GM12875 (cell line): ENCODE results near the gene KIRREL2.

ENCODE experiments used
- H3K4me3 ChIP-seq: one replicate; pipeline ENCODE4 v1.5.1; 2011; ENCODE audit warnings: low read depth, low read length, control low read depth
- TF ChIP-seq, protein P1 (sequence below): IDR thresholded peaks from 2 replicates; pipeline ENCODE4 v1.5.1; 2011; ENCODE audit warnings: low read depth, mild to moderate bottlenecking, control low read depth, inconsistent platforms, low read length, moderate library complexity, borderline replicate concordance; ENCODE audit not compliant: insufficient read depth

The KIRREL2 gene

DNA sequence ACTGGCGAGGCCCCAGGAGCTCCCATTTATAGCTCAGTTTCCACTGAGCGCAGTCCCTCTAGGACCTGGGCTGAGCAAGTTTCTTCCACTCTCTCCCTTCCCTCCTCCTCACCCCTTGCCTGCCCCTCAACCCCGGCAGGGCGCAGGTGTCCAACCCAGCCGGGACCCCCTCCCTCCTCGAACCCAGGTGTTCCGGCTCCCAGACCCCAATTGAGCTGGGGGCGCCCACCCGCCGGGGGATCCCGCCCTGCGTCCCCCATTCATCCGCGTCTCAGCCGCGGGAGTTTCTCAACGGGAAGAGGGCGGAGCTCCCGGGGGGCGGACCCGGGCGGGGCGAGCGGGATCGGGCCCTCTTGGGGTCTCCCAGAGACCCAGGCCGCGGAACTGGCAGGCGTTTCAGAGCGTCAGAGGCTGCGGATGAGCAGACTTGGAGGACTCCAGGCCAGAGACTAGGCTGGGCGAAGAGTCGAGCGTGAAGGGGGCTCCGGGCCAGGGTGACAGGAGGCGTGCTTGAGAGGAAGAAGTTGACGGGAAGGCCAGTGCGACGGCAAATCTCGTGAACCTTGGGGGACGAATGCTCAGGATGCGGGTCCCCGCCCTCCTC, at the start of gene KIRREL2:
TSS of gene KIRREL2 (plus strand) at position 366 of the 604 bp plus-strand sequence. CDS start at position 575, 209 bp downstream.
- TF ChIP-seq, protein P1, sequence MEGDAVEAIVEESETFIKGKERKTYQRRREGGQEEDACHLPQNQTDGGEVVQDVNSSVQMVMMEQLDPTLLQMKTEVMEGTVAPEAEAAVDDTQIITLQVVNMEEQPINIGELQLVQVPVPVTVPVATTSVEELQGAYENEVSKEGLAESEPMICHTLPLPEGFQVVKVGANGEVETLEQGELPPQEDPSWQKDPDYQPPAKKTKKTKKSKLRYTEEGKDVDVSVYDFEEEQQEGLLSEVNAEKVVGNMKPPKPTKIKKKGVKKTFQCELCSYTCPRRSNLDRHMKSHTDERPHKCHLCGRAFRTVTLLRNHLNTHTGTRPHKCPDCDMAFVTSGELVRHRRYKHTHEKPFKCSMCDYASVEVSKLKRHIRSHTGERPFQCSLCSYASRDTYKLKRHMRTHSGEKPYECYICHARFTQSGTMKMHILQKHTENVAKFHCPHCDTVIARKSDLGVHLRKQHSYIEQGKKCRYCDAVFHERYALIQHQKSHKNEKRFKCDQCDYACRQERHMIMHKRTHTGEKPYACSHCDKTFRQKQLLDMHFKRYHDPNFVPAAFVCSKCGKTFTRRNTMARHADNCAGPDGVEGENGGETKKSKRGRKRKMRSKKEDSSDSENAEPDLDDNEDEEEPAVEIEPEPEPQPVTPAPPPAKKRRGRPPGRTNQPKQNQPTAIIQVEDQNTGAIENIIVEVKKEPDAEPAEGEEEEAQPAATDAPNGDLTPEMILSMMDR = no peak
- H3K4me3 ChIP-seq = peak within 1 kb of the TSS; percentile 23

DNA sequence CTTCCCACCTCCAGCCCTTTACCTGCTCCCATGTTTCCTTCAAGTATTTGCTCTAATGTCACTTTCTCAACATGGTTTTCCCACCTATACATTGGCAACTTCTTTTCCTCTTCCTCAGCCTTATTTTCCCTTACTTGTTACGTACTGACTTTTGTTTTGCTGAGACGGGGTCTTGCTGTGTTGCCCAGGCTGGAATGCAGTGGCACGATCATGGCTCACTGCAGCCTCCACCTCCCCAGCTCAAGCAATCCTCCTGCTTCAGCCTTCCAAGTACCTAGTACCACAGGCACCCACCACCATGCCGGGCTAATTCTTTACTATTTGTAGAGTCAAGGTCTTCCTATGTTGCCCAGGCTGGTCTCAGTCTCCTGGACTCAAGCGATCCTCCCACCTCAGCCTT, 49.1 kb upstream of the KIRREL2 start:
- TF ChIP-seq, protein P1 = no peak
- no peak overlapping the region for H3K4me3 ChIP-seq

DNA sequence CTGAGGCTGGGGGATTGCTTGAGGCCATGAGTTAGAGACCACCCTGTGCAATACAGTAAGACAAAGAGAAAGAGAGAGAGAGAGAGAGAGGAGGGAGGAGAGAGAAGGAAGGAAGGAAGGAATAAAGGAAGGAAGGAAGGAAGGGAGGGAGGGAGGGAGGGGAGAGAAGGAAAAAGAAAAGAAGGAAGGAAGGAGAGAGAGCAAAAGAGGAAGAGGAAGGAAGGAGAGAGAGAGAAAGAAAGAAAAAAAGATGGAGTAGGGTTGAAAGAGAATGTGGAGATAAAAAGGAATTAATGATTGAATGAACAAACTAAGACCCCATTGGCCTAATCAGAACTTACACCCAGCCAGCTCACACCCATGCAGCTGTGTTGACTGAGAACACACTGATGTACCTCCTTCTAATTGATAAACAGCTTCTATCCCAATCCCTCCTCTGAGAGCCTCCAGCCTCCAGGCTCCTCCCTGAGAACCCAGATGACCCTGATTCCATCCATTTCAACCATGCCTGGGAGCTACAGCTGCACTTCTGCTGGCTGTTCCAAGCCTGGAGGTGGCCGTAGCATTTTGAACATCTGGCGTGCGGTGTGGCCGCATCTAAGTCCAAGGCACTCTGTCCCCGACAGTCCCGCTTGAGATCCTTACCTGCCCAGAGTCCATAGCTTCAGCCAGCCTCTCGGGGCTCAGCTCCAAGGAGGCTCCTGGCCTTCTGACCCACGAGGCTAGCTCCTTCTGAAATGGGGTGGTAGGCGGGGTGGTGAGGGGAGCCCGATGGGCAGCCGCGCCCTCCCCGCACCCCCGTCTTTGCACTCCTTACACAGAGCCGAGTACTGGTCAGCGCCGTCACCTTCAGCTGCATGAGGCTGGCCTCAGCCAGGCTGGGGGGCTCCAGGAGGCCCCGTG, 45.1 kb upstream of the KIRREL2 start:
- TF ChIP-seq, protein P1 = no peak

DNA sequence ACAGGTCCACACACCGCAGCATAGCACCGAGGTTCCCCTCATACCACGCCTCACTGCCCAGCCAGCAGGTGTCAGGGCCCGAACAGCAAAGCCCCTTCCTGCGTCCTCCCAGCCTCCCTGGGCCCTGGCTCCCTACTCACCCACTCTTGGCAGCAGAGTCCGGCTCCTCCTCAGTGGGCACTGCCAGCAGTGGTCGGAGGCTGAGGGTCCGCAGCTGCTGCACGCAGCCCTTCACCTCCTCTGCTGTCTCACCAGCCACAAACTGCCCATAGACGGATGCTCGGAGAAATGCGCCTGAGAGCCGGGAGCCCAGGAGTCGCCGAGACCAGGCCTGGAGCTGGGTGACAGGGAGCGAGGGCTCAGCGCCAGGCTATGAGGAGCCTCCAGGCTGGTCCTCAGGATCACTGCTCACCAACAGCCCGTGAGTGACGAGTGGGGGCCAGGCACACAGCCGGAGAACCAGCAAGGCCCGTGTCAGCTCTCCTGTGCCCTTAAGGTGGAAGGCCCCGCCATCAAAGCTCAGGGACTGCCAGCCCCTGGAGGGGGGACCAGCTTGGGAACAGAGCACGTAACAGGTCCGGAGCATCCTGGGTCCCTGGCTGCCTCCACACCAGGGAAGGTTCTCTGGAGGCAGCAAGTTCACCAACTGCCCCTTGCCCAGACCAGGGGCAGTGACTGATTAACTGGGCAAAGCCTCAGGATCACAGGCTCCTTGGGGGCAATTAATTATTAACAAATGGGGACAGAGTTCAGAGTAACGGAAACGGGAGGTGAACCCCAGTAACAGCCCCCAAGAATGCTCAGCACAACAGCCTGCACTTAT, 44.3 kb upstream of the KIRREL2 start, which contains the start of gene PRODH2:
TSS of gene PRODH2 (minus strand) at position 626 of the 823 bp plus-strand sequence. CDS start at position 586, 40 bp downstream.
- no peak within 1 kb of the TSS for H3K4me3 ChIP-seq
- TF ChIP-seq, protein P1 = no peak

More for the DNA sequence above, 45.1 kb upstream of the KIRREL2 start:
- H3K4me3 ChIP-seq = no peak overlapping the region

DNA sequence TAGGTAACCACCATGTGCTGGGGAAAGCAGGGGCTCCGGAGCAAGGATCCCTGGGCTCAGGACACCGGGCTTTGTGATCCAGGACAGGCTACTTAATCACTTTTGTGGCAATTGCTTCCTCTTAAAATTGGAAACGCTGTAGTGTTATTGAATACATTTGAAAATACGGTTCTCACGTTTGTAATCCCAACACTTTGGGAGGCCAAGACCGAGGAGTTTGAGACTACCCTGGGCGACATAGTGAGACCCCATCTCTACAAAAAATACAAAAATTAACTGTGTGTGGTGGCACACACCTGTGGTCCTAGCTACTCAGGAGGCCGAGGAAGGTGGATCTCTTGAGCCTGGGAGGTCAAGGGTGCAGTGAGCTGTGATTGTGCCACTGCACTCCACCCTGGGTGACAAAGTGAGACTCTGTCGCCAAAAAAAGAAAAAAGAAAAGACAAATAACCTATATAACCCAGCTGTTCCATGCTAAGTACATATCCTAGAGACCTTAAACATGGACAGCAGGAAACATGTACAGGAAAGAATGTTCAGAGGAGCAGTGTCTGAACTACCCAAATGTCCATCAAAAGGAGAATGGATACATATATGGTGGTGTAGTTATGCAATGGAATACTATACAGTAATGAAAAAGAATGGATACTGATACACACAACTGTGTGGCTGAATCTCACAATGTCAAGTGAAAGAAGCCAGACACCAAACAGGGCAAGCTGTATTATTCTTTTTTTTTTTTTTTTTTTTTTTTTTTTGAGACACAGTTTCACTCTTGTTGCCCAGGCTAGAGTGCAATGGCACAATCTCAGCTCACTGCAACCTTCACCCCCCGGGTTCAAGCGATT, 43.4 kb upstream of the KIRREL2 start:
- TF ChIP-seq, protein P1 = no peak
- H3K4me3 ChIP-seq = no peak overlapping the region

DNA sequence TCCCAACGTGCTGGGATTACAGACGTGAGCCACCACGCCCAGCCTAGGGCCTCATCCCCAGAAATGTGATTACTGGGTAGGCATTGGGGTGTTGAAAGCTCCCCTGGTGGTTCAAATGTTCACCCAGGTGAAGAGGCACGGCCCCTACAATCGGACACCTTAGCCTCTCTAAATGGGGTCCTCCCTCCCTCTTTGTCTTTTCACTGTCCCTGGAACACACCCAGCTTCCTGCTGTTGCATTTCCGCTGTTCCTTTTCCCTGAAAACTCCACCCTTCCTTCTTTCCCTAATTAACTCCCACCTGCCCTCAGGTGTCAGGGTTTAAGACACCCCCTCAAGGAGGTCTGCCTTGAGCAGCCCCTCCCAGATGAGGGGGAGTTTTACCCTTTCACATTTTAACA, 40.4 kb upstream of the KIRREL2 start:
- no peak overlapping the region for H3K4me3 ChIP-seq
- TF ChIP-seq, protein P1 = no peak
